SK-N-SH (cell line): Measurements from ENCODE around the gene LRRC66. TPM values are rescaled to one million over a fixed set of nuclear protein-coding genes. Genes with fewer than 3 reads are reported as not detected.

Source experiments
- CTCF ChIA-PET: fragments of 300-600, 350-600 bp; formaldehyde crosslinking; extraction: SDS; loops from one replicate; lab custom pipeline; 2021; lab: Yijun Ruan, JAX
- POLR2A ChIA-PET: fragments of 350-600 bp; sonication (Branson Sonifier 250); formaldehyde crosslinking; extraction: SDS; loops from one replicate; lab custom pipeline; 2020; ENCODE audit warnings: antibody characterized with exemption, inconsistent platforms; lab: Yijun Ruan, JAX
- DNase-seq: peaks from one replicate; pipeline ENCODE4 v3.0.0; 2012
- H2AFZ ChIP-seq: fragments of 200-600 bp; sonication (generic); 2 replicates; pipeline ENCODE4 v1.8.1; 2016; ENCODE audit warnings: antibody characterized with exemption, mild to moderate bottlenecking, low read depth
- H3F3A ChIP-seq: fragments of 200-600 bp; sonication (generic); replicated peaks from 2 replicates; pipeline ENCODE3; 2016; ENCODE audit warnings: antibody characterized with exemption, mild to moderate bottlenecking; ENCODE audit not compliant: insufficient read depth
- H3K27ac ChIP-seq, 2 experiments: fragments of 200-500 bp in 1 of 2; fragments of 200-600 bp in 1 of 2; sonication (Bioruptor generic) in 1 of 2; sonication (generic), shearing (Covaris generic) in 1 of 2; 2 replicates each; pipeline versions ENCODE4 v1.5.1 to v1.6.1; 2014 to 2016; ENCODE audit warnings: low read depth in 2 of 2, inconsistent platforms in 1 of 2, low read length in 1 of 2, mild to moderate bottlenecking in 1 of 2, mixed read lengths in 1 of 2
- H3K27me3 ChIP-seq: fragments of 200-600 bp; sonication (generic), shearing (Covaris generic); 2 replicates; pipeline ENCODE4 v1.6.1; 2016; ENCODE audit warnings: mixed run types; ENCODE audit not compliant: insufficient read depth
- H3K36me3 ChIP-seq, 2 experiments: fragments of 200-500 bp in 1 of 2; fragments of 200-600 bp in 1 of 2; sonication (Bioruptor generic) in 1 of 2; sonication (generic) in 1 of 2; replicated peaks in 1 of 2; 2 replicates each; pipeline versions ENCODE3 to v1.5.1; 2014 to 2016; ENCODE audit warnings: low read length in 1 of 2, mild to moderate bottlenecking in 1 of 2; ENCODE audit not compliant: insufficient read depth in 2 of 2, control insufficient read depth in 1 of 2
- H3K4me1 ChIP-seq, 2 experiments: fragments of 200-500 bp in 1 of 2; fragments of 200-600 bp in 1 of 2; sonication (Bioruptor generic) in 1 of 2; sonication (generic), shearing (Covaris generic) in 1 of 2; 2 replicates each; pipeline versions ENCODE4 v1.5.1 to v1.6.1; 2014 to 2016; ENCODE audit warnings: low read depth in 1 of 2, low read length in 1 of 2, mixed run types in 1 of 2; ENCODE audit not compliant: insufficient read depth in 2 of 2, control insufficient read depth in 1 of 2
- H3K4me2 ChIP-seq: fragments of 200-600 bp; sonication (generic), shearing (Covaris generic); 2 replicates; pipeline ENCODE4 v1.6.1; 2017; ENCODE audit warnings: mixed run types
- H3K4me3 ChIP-seq, 2 experiments: fragments of 200-500 bp in 1 of 2; fragments of 200-600 bp in 1 of 2; sonication (Bioruptor generic) in 1 of 2; sonication (generic), shearing (Covaris generic) in 1 of 2; 2 replicates each; pipeline versions ENCODE4 v1.5.1 to v1.8.1; 2014 to 2016; ENCODE audit warnings: low read depth in 2 of 2, inconsistent platforms in 1 of 2, low read length in 1 of 2, mild to moderate bottlenecking in 1 of 2, mixed read lengths in 1 of 2, moderate library complexity in 1 of 2
- H3K79me2 ChIP-seq: fragments of 200-600 bp; sonication (generic); 2 replicates; pipeline ENCODE4 v1.8.1; 2017; ENCODE audit warnings: mild to moderate bottlenecking; ENCODE audit not compliant: insufficient read depth
- H3K9ac ChIP-seq: fragments of 200-600 bp; sonication (generic); 2 replicates; pipeline ENCODE4 v1.6.1; 2017; ENCODE audit warnings: mixed run types
- H3K9me2 ChIP-seq: fragments of 200-600 bp; sonication (generic); 2 replicates; pipeline ENCODE4 v1.6.1; 2017; ENCODE audit warnings: mixed run types
- H3K9me3 ChIP-seq: fragments of 200-600 bp; sonication (generic); 2 replicates; pipeline ENCODE4 v1.6.1; 2017; ENCODE audit warnings: mixed run types, mild to moderate bottlenecking, moderate library complexity
- H4K20me1 ChIP-seq: fragments of 200-600 bp; sonication (generic); 2 replicates; pipeline ENCODE4 v1.6.1; 2017; ENCODE audit warnings: mild to moderate bottlenecking, mixed run types; ENCODE audit not compliant: insufficient read depth
- CTCF ChIP-seq: fragments of 200-600 bp; sonication (generic); IDR thresholded peaks from 2 replicates; pipeline ENCODE4 v1.6.1; 2017; ENCODE audit warnings: antibody characterized with exemption, mild to moderate bottlenecking, moderate library complexity
- GABPA ChIP-seq: IDR thresholded peaks from 2 replicates; pipeline ENCODE4 v1.4.0; 2012; ENCODE audit warnings: low read depth, mild to moderate bottlenecking
- GATA2 ChIP-seq: sonication (generic); formaldehyde crosslinking; IDR thresholded peaks from 2 replicates; pipeline ENCODE4 v1.5.0; 2020; ENCODE audit warnings: mild to moderate bottlenecking, missing genetic modification reagents
- IRF3 ChIP-seq: fragments of 150-350 bp; IDR thresholded peaks from 2 replicates; pipeline ENCODE4 v1.6.1; 2016; ENCODE audit warnings: mild to moderate bottlenecking, low read depth, low read length
- MAX ChIP-seq: IDR thresholded peaks from 2 replicates; pipeline ENCODE4 v1.4.0; 2012; ENCODE audit warnings: low read depth
- MEF2A ChIP-seq: IDR thresholded peaks from 2 replicates; pipeline ENCODE4 v1.4.0; 2012; ENCODE audit warnings: low read depth, borderline replicate concordance
- MXI1 ChIP-seq: IDR thresholded peaks from 2 replicates; pipeline ENCODE4 v1.6.1; 2012; ENCODE audit warnings: mild to moderate bottlenecking, low read depth, low read length, improper control_type of control experiment
- NFIC ChIP-seq: IDR thresholded peaks from 2 replicates; pipeline ENCODE4 v1.4.0; 2012; ENCODE audit warnings: borderline replicate concordance
- PBX3 ChIP-seq: IDR thresholded peaks from 2 replicates; pipeline ENCODE4; 2012
- RCOR1 ChIP-seq: fragments of 150-350 bp; IDR thresholded peaks from 2 replicates; pipeline ENCODE4 v1.6.1; 2017; ENCODE audit warnings: antibody characterized with exemption, low read length
- RFX5 ChIP-seq: IDR thresholded peaks from 2 replicates; pipeline ENCODE4 v1.6.1; 2012; ENCODE audit warnings: mild to moderate bottlenecking, improper control_type of control experiment, low read length
- RXRA ChIP-seq: IDR thresholded peaks from 2 replicates; pipeline ENCODE4 v1.4.0; 2012; ENCODE audit warnings: low read depth, mild to moderate bottlenecking, borderline replicate concordance
- SIN3A ChIP-seq: IDR thresholded peaks from 2 replicates; pipeline ENCODE4 v1.6.1; 2012; ENCODE audit warnings: low read depth, mild to moderate bottlenecking, low read length, moderate library complexity, borderline replicate concordance
- TAF1 ChIP-seq: IDR thresholded peaks from 2 replicates; pipeline ENCODE4 v1.6.1; 2012; ENCODE audit warnings: low read depth, mild to moderate bottlenecking, low read length, moderate library complexity, borderline replicate concordance
- TCF12 ChIP-seq: IDR thresholded peaks from 2 replicates; pipeline ENCODE4 v1.4.0; 2012
- WGBS: methylation state at CpG from one replicate; pipeline ENCODE4 v1.1.6; 2017; ENCODE audit warnings: low lambda C conversion rate; 5-methylcytosine and 5-hydroxymethylcytosine counted together
- polyA plus RNA-seq, 3 experiments: library from polyadenylated mRNA; depleted of rRNA; stranded (reverse); fragments of >200 nt; gene quantifications; 2 replicates each; pipeline ENCODE4 v1.2.3, GENCODE V29; 2012

LRRC66 gene
- polyA plus RNA-seq, 1 of the 3 experiments (the other 2 are of a cell fraction) = 0.07 TPM

- TF ChIP-seq IRF3 = no peak
- no peak for TF ChIP-seq RCOR1
- no peak for TF ChIP-seq NFIC
- no peak for TF ChIP-seq MAX
- no peak for TF ChIP-seq CTCF
- no peak for TF ChIP-seq SIN3A
- no peak for TF ChIP-seq MEF2A
- TF ChIP-seq, all 33 proteins: peak for 0
Measured at GRCh38 chr4:52051213-52051614, 31.1 kb upstream of the LRRC66 start, which contains the start of gene SPATA18 (continued).

GRCh38 chr4:52049266-52049665 is 29.1 kb upstream of the LRRC66 start:
- no peaks in the 10 kb centered on the region for H3K9me3 ChIP-seq
- ChIA-PET POLR2A (no interaction called here), CTCF (no interaction called here)
- H2AFZ ChIP-seq = no peak overlapping the region
- no peaks in the 10 kb centered on the region for H3K9me2 ChIP-seq
- no peaks in the 10 kb centered on the region for H3F3A ChIP-seq
- no peak overlapping the region for H3K4me2 ChIP-seq
- no peak overlapping the region for H3K4me3 ChIP-seq
- DNase-seq = no peak
- H3K4me1 ChIP-seq = no peaks in the 10 kb centered on the region; a peak in 1 of 4 replicates
- no peaks in the 10 kb centered on the region for H3K79me2 ChIP-seq
- no peaks in the 10 kb centered on the region; the same call in 1 of the 2 replicates for H3K27me3 ChIP-seq
- TF ChIP-seq MAX = no peak
- TF ChIP-seq CTCF = no peak
- no peak for TF ChIP-seq RFX5
- no peak for TF ChIP-seq MXI1
- TF ChIP-seq NFIC = no peak
- no peak for TF ChIP-seq SIN3A
- no peak for TF ChIP-seq TAF1
- TF ChIP-seq GABPA = no peak
- TF ChIP-seq RXRA = no peak
- TF ChIP-seq TCF12 = no peak
- TF ChIP-seq PBX3 = no peak
- no peak for TF ChIP-seq GATA2 (CRISPR knock-in tag)
- TF ChIP-seq, all 33 proteins: peak for 0
- H3K9ac ChIP-seq = no peak overlapping the region
- no peak overlapping the region for H3K27ac ChIP-seq
- no peaks in the 10 kb centered on the region for H4K20me1 ChIP-seq
- WGBS = 39% methylated on average over 5 of the region's 5 CpGs
- H3K36me3 ChIP-seq = no peaks in the 10 kb centered on the region
